GM12878 (cell line): ENCODE data around the gene ZNF790.

Source experiments
- BHLHE40 ChIP-seq, 2 experiments: fragments of 450-650 bp in 1 of 2; IDR thresholded peaks; 2 replicates each; pipeline ENCODE4 v1.6.1; 2011 to 2017; ENCODE audit warnings: low read depth in 2 of 2, borderline replicate concordance in 1 of 2, improper control_type of control experiment in 1 of 2, low read length in 1 of 2, mild to moderate bottlenecking in 1 of 2
- CEBPZ ChIP-seq: fragments of 150-350 bp; IDR thresholded peaks from 2 replicates; pipeline ENCODE4 v1.6.1; 2016; ENCODE audit warnings: low read depth, low read length
- CHD2 ChIP-seq: IDR thresholded peaks from 2 replicates; pipeline ENCODE4 v1.6.1; 2011; ENCODE audit warnings: low read depth, low read length, improper control_type of control experiment, borderline replicate concordance
- CTCF ChIP-seq, 3 experiments: IDR thresholded peaks in 2 of 3; conservative IDR thresholded peaks in 1 of 3; 2 replicates each; pipeline ENCODE4 v1.5.1; 2011; ENCODE audit warnings: low read depth in 3 of 3, low read length in 3 of 3, mild to moderate bottlenecking in 3 of 3, control low read depth in 2 of 3, moderate library complexity in 2 of 3, inconsistent platforms in 1 of 3, mixed read lengths in 1 of 3; ENCODE audit not compliant: control insufficient read depth in 2 of 3, insufficient read depth in 1 of 3; ENCODE audit errors: extremely low read depth in 1 of 3
- KAT2A ChIP-seq: conservative IDR thresholded peaks from 2 replicates; pipeline ENCODE4 v1.6.1; 2011; ENCODE audit warnings: low read depth, low read length; ENCODE audit not compliant: control insufficient read depth
- MAX ChIP-seq: IDR thresholded peaks from 2 replicates; pipeline ENCODE4 v1.6.1; 2012; ENCODE audit warnings: low read depth, low read length, improper control_type of control experiment
- NBN ChIP-seq: fragments of 450-650 bp; IDR thresholded peaks from 2 replicates; pipeline ENCODE4 v1.6.1; 2016
- NFXL1 ChIP-seq: fragments of 450-650 bp; IDR thresholded peaks from 2 replicates; pipeline ENCODE4 v1.6.1; 2017; ENCODE audit warnings: antibody characterized with exemption, mild to moderate bottlenecking, borderline replicate concordance
- POLR2A ChIP-seq: IDR thresholded peaks from 2 replicates; pipeline ENCODE4 v1.6.1; 2011; ENCODE audit warnings: low read depth, mild to moderate bottlenecking, low read length
- RELA ChIP-seq: fragments of 450-650 bp; IDR thresholded peaks from 2 replicates; pipeline ENCODE4 v1.8.0; 2014; ENCODE audit warnings: borderline replicate concordance; ENCODE audit not compliant: partially characterized antibody
- REST ChIP-seq: IDR thresholded peaks from 2 replicates; pipeline ENCODE4 v1.6.1; 2012; ENCODE audit warnings: mild to moderate bottlenecking, low read depth, low read length
- SP1 ChIP-seq: IDR thresholded peaks from one replicate; pipeline ENCODE4 v1.6.1; 2011; ENCODE audit warnings: low read depth, low read length
- STAT1 ChIP-seq: fragments of 450-650 bp; conservative IDR thresholded peaks from 2 replicates; pipeline ENCODE4 v1.6.1; 2014; ENCODE audit warnings: antibody characterized with exemption, mild to moderate bottlenecking

- TF ChIP-seq REST (no peak), CTCF (IDR thresholded peaks at IDR 0.05 in 2 of 3, conservative IDR thresholded peaks at IDR 0.05 in 1 of 3; ENCODE audit: control insufficient read depth in 2 of 3, extremely low read depth in 1 of 3, insufficient read depth in 1 of 3, low read depth in 3 of 3, low read length in 3 of 3) (no peak), KAT2A (no peak), CEBPZ (no peak), RELA (no peak), CHD2 (no peak), MAX (no peak), BHLHE40 (IDR thresholded peaks at IDR 0.05; ENCODE audit: borderline replicate concordance in 1 of 2, low read depth in 2 of 2, low read length in 1 of 2) (no peak), NBN (no peak; the same call in 1 of the 2 replicates), SP1 (no peak), STAT1 (no peak), POLR2A (no peak), NFXL1 (no peak)
These were observed 65.0 kb downstream of the ZNF790 start for GRCh38 chr19:36773223-36773579.
